BJ (cell line): ENCODE results near the gene TTLL3. TPM values are rescaled to one million over a fixed set of nuclear protein-coding genes. Genes with fewer than 3 reads are reported as not detected.
"Not testable (repeated sequence)": the region's sequence is repeated elsewhere in the genome, so short reads cannot be mapped to it uniquely, and the experiment has no call there.

Source experiments
- CTCF ChIA-PET: fragments of 350-600 bp; formaldehyde crosslinking; extraction: SDS; loops from one replicate; lab custom pipeline; 2021; ENCODE audit warnings: antibody characterized with exemption, inconsistent platforms; lab: Yijun Ruan, JAX
- POLR2A ChIA-PET: fragments of 300-600 bp; sonication (Branson Sonifier 250); formaldehyde crosslinking; extraction: SDS; loops from one replicate; lab custom pipeline; 2021; ENCODE audit warnings: antibody characterized with exemption; lab: Charles Lee
- DNase-seq: peaks from one replicate; pipeline ENCODE4 v3.0.0-alpha.2; 2011; ENCODE audit warnings: low read depth
- H3K27me3 ChIP-seq: 2 replicates; pipeline ENCODE4 v1.6.0; 2011; ENCODE audit warnings: low read length; ENCODE audit not compliant: control insufficient read depth, insufficient read depth
- H3K36me3 ChIP-seq: 2 replicates; pipeline ENCODE4 v1.5.1; 2011; ENCODE audit warnings: low read length; ENCODE audit not compliant: control insufficient read depth, insufficient read depth
- H3K4me3 ChIP-seq: 2 replicates; pipeline ENCODE4 v1.5.1; 2011; ENCODE audit warnings: low read depth, mild to moderate bottlenecking, control low read depth, low read length
- CTCF ChIP-seq: IDR thresholded peaks from 2 replicates; pipeline ENCODE4 v1.5.1; 2011; ENCODE audit warnings: low read depth, mild to moderate bottlenecking, control low read depth, inconsistent platforms, low read length, moderate library complexity; ENCODE audit not compliant: insufficient read depth
- polyA plus RNA-seq: library from polyadenylated mRNA; depleted of rRNA; stranded (reverse); fragments of >200 nt; gene quantifications from 2 replicates; pipeline ENCODE4 v1.2.3, GENCODE V29; 2011

Gene TTLL3
- polyA plus RNA-seq, 1 experiment, result 25.4 TPM

- no peak for TF ChIP-seq CTCF
- CTCF ChIA-PET, result interaction anchor here (1.3 kb wide), 1 partner anchor 32 kb away, joined by 4 read pairs; no protein-coding TSS in a partner anchor
- POLR2A ChIA-PET, result no interaction called here
- no peak overlapping the region for H3K4me3 ChIP-seq
- no peaks in the 10 kb centered on the region for H3K36me3 ChIP-seq
- no peaks in the 10 kb centered on the region for H3K27me3 ChIP-seq
- DNase-seq, result no peak
These were observed 51.6 kb downstream of the TTLL3 start for GRCh38 chr3:9861626-9862130.

- H3K27me3 ChIP-seq, result no peaks in the 10 kb centered on the region
- ChIA-PET CTCF (interaction anchor here (1.3 to 2.7 kb wide), 2 partner anchors 31 to 70 kb away, joined by 4 to 8 read pairs; partner anchors contain the start of gene CRELD1), POLR2A (no interaction called here)
- DNase-seq, result no peak
- TF ChIP-seq CTCF, result peak; percentile 44
- H3K36me3 ChIP-seq, result no peaks in the 10 kb centered on the region
- peak overlapping the region; percentile 14 for H3K4me3 ChIP-seq
These were observed 52.5 kb downstream of the TTLL3 start for GRCh38 chr3:9862391-9863057.

GRCh38 chr3:9863058-9863772 lies 53.2 kb downstream of the TTLL3 start:
- Histone ChIP-seq H3K27me3 (no peaks in the 10 kb centered on the region), H3K4me3 (peak overlapping the region; percentile 14), H3K36me3 (no peaks in the 10 kb centered on the region)
- TF ChIP-seq CTCF, result no peak
- no peak for DNase-seq
- CTCF ChIA-PET, result interaction anchor here (2.2 to 2.7 kb wide), 2 partner anchors 53 to 70 kb away, joined by 8 read pairs; partner anchors contain the start of genes CRELD1 and IL17RC
- POLR2A ChIA-PET, result no interaction called here

GRCh38 chr3:9864200-9864927 lies 54.3 kb downstream of the TTLL3 start:
- CTCF ChIA-PET, result interaction anchor here (1.0 to 2.7 kb wide), 6 partner anchors 20 to 68 kb away, joined by 3 to 8 read pairs (median 4); partner anchors contain the start of genes CRELD1 and IL17RC
- Histone ChIP-seq H3K27me3 (no peaks in the 10 kb centered on the region), H3K36me3 (no peaks in the 10 kb centered on the region), H3K4me3 (no peak overlapping the region)
- DNase-seq, result peak; percentile 40
- POLR2A ChIA-PET, result no interaction called here
- TF ChIP-seq CTCF, result no peak

- H3K36me3 ChIP-seq, POLR2A ChIA-PET, H3K4me3 ChIP-seq, H3K27me3 ChIP-seq, DNase-seq: not testable (repeated sequence)
- CTCF ChIA-PET, result interaction anchor here (1.3 to 2.7 kb wide), 4 partner anchors 19 to 68 kb away, joined by 3 to 8 read pairs (median 6); partner anchors contain the start of genes CRELD1 and IL17RC
These were observed 55.1 kb downstream of the TTLL3 start for GRCh38 chr3:9865125-9865637.
